ENCODE data around the gene JPH2.

JPH2 gene

DNA sequence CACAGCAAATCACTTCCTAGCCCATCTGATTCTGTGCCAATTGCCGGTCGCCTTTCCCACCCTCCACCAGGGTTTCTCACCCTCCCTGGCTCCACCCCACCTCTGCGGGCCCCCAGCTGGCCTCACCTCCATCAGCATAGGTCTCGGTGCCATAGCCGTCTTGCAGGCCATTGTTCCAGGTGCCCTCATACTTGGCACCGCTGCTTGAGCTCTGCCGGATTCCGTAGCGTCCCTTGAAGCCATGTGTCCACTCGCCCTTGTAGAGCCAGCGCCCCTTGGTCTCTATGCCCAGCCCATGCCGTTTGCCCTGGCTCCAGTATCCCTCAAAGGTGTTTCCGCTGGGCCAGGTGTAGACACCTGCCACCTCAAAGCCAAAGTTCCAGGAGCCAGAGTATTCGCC, 787 bp downstream of the JPH2 start:
- H3K27ac ChIP-seq: no peak overlapping the region
- no peak for TF ChIP-seq ZFX (IDR thresholded peaks at IDR 0.05)
- TF ChIP-seq, protein P1, sequence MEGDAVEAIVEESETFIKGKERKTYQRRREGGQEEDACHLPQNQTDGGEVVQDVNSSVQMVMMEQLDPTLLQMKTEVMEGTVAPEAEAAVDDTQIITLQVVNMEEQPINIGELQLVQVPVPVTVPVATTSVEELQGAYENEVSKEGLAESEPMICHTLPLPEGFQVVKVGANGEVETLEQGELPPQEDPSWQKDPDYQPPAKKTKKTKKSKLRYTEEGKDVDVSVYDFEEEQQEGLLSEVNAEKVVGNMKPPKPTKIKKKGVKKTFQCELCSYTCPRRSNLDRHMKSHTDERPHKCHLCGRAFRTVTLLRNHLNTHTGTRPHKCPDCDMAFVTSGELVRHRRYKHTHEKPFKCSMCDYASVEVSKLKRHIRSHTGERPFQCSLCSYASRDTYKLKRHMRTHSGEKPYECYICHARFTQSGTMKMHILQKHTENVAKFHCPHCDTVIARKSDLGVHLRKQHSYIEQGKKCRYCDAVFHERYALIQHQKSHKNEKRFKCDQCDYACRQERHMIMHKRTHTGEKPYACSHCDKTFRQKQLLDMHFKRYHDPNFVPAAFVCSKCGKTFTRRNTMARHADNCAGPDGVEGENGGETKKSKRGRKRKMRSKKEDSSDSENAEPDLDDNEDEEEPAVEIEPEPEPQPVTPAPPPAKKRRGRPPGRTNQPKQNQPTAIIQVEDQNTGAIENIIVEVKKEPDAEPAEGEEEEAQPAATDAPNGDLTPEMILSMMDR (conservative IDR thresholded peaks at IDR 0.05): no peak

DNA sequence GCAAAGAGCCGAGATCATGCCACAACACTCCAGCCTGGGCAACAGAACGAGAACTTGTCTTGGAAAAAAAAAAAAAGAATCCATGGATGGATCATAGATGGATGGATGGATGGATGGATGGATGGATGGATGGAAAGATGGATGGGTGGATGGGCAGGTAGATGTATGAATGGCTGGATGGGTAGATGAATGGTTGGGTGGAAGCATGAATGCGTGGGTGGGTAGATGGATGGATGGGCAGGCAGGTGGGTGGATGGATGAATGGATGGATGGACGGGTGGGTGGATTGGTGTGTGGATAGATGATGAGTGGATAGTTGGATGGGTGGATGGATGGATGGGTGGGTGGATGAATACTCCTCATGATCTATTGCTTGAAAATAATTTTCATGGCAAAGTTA, 1.4 kb downstream of the JPH2 start:
- no peak overlapping the region for H3K27ac ChIP-seq
- TF ChIP-seq, protein P1 (conservative IDR thresholded peaks at IDR 0.05): no peak
- TF ChIP-seq ZFX (IDR thresholded peaks at IDR 0.05): no peak

DNA sequence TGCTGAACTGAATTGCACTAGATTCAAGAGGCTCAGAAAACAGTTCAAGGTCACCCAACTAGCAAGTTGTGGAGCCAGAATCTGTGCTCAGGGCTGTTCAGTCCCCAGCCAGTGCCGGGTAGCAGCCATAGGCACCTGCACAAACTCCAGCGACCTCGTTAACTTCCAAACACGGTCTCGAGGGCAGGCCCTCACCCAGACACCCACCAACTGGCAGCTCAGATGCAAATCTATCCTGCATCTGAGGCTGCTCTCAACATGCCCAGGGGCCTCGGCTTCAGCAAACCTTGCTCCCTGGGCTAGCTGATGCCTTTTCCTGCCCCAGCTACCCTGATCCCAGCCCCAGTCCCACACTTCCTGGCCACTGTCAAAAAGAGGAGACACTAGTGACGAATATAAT, 3.7 kb downstream of the JPH2 start:
- H3K27ac ChIP-seq: no peak overlapping the region
- TF ChIP-seq, protein P1 (conservative IDR thresholded peaks at IDR 0.05): no peak
- no peak for TF ChIP-seq ZFX (IDR thresholded peaks at IDR 0.05)

DNA sequence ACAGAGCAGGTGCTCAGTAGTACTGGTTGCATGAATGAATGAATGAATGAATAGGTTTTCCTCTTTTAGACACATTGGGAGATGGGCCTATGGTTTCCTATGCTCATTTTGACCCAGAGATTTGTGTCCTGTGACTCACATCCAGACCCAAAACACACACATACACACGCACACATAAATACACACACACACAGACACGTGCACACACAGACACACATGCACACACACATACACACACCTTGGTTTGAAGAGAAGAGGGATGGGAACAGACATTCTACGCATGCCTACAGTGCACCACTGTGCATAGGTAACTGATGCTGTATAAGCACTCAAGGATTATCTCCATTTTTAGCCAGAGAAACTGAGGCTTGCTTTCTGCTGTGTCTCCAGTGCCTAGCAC, 4.1 kb downstream of the JPH2 start:
- no peak overlapping the region for H3K27ac ChIP-seq
- TF ChIP-seq, protein P1 (conservative IDR thresholded peaks at IDR 0.05): no peak
- no peak for TF ChIP-seq ZFX (IDR thresholded peaks at IDR 0.05)

DNA sequence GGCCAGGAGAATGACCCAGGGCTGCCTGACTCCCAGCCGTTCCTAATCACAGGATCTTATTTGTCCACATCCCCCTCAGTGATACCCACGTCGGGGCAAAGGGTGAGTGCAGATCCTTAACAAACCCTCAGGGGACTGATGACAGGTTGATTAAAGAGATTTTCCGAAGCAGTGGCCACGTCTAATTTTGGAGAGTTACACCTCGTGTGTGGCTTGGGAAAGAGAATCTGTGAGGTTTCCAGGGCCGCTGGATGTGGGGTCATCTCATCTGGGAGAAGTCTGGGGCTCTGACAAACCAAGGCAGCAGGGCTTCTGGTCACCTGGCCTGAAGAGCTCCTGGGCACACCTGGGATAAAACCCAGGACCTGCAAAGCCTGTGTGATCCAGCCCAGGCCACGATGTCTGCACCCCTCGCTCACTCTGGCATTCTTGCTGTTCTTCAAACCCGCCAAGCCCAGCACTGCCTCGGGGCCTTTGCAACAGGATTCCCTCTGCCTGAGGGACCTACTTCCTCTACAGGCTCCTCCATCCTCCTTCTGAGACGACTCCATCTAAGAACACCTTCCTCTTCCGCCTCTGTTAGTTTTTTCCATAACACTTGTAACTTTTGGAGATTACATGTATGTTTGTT, 4.7 kb downstream of the JPH2 start:
- no peak overlapping the region for H3K27ac ChIP-seq
- TF ChIP-seq ZFX (IDR thresholded peaks at IDR 0.05): no peak

DNA sequence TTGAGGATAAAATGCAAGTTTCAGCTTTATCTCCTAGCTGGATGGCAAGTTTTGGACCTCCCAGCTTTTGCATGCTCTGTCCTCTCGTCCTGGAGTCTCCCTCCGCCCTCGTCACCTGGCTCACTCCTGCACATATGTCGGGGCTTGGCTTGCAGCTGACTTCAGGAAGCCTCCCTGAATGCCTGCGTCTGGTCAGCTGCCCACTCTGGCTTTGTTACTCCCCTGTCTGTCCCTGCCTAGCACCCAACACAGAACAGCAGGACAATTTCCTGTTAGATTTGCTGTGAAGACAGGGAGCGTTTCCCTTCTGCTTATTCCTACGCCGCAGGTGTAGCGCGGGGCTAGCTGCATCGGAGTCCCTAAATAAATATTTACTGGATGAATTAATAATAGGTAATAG, 5.4 kb downstream of the JPH2 start:
- H3K27ac ChIP-seq: no peak overlapping the region
- TF ChIP-seq ZFX (IDR thresholded peaks at IDR 0.05): no peak
- TF ChIP-seq, protein P1 (conservative IDR thresholded peaks at IDR 0.05): no peak

DNA sequence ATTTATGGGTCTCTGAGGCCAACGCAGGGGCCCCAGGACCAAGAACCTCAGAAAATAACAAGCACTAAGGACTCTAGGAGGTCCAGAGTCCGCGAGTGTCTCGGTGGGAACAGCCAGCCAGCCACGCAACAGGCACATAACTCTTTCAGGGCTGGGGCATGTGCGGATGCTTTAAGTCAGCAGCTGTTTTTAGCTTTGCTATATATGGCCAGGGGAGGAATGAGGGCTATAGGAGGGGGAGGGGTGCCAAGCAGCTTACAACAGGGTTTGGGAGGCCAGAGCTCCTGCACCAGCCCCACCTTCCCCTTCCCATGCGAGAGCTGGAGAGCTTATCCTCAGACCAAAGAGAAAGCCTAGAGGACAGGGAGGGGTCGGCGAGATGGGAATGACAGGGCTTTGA, 6.2 kb downstream of the JPH2 start:
- TF ChIP-seq, protein P1 (conservative IDR thresholded peaks at IDR 0.05): no peak
- TF ChIP-seq ZFX (IDR thresholded peaks at IDR 0.05): no peak
- H3K27ac ChIP-seq: no peak overlapping the region

DNA sequence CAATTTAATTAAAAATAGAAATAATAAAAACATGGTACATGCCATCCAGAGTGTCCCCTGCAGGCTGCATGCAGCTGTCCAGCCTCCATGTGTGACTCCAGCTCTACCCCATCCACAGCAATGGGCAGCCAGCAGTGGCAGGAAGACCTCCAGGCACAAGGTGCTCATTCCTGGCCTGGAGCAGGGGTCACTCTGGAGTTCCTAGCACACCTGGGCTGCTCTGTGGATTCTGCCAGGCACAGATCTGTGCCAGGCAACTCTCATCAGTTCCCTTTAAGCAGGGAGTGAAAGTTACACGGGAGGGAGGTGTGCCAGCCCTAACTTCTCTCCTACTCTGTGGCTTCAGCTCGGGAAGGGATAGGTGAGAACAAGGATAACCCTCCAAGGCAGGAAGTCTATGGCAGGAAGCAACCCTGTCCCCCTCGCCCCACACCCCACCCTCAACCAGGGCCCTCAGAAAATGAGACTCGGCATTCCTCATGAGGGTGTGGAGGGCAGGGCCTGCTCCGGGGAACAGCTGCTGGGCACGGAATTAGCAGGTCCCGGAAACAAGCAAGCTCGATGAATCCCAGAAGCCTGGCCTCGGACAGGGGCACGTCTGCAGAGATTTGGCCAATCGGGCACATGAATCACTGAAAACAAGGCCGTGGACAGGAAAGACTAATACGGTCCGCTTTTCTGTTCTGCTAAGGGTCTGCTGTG, 10.0 kb downstream of the JPH2 start:
- no peak for TF ChIP-seq ZFX (IDR thresholded peaks at IDR 0.05)
- TF ChIP-seq, protein P1 (conservative IDR thresholded peaks at IDR 0.05): no peak
- no peak overlapping the region for H3K27ac ChIP-seq

All from C4-2B (cell line).